HEK293 (cell line): ENCODE data around the gene CAMP.

Source experiments
- SCRT1 ChIP-seq: fragments of 450-650 bp; formaldehyde crosslinking; IDR thresholded peaks from 2 replicates; pipeline ENCODE4 v1.5.1; 2016; ENCODE audit warnings: missing biosample characterization, missing genetic modification characterization, borderline replicate concordance
- YY1 ChIP-seq: fragments of 450-650 bp; formaldehyde crosslinking; IDR thresholded peaks from 2 replicates; pipeline ENCODE4 v1.5.1; 2018; ENCODE audit warnings: missing biosample characterization, missing genetic modification characterization
- ZNF157 ChIP-seq: fragments of 450-650 bp; formaldehyde crosslinking; IDR thresholded peaks from 2 replicates; pipeline ENCODE4 v1.5.1; 2016; ENCODE audit warnings: missing biosample characterization, missing genetic modification characterization
- ZNF416 ChIP-seq: fragments of 450-650 bp; formaldehyde crosslinking; IDR thresholded peaks from 2 replicates; pipeline ENCODE4 v1.5.1; 2016; ENCODE audit warnings: missing biosample characterization, missing genetic modification characterization
- TF ChIP-seq, protein P1 (sequence below): fragments of 450-650 bp; formaldehyde crosslinking; IDR thresholded peaks from 2 replicates; pipeline ENCODE4 v1.5.1; 2016; ENCODE audit warnings: missing biosample characterization, missing genetic modification characterization
- TF ChIP-seq, protein P2 (sequence below): fragments of 450-650 bp; formaldehyde crosslinking; IDR thresholded peaks from 2 replicates; pipeline ENCODE4 v1.5.1; 2016; ENCODE audit warnings: missing biosample characterization, missing genetic modification characterization

DNA sequence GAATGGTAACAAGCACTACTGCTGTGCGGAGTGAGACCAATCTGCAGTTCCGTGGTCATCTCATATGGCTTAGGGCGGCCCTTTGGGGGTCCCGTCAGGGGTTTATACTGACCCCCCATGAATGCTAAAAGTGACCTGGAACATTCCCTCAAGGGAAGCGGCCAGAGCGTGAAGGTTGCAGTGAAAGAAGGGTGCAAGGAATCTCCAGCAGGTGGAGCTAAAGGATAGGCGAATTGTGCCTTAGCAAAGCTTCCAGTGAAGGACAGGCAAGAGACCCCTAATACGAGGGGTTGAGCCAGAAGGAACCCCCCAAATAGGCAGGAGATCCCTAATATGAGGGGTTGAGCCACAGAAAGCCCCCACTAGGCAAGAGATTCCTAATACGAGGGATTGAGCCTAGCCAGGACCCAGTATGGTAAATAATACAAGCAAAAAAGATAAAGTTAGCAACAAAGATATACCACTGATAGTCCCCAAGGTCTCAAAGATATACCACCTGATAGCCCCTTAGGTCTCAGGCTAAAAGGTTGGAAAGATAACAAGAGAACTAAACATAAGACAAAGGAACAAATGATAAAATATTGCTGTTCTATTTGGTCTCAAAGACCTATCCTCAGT is 50.4 kb downstream of the CAMP start:
- TF ChIP-seq YY1 (no peak), ZNF416 (no peak), SCRT1 (tag by site-specific recombination) (no peak), ZNF157 (tag by site-specific recombination) (no peak)
- TF ChIP-seq, protein P1, sequence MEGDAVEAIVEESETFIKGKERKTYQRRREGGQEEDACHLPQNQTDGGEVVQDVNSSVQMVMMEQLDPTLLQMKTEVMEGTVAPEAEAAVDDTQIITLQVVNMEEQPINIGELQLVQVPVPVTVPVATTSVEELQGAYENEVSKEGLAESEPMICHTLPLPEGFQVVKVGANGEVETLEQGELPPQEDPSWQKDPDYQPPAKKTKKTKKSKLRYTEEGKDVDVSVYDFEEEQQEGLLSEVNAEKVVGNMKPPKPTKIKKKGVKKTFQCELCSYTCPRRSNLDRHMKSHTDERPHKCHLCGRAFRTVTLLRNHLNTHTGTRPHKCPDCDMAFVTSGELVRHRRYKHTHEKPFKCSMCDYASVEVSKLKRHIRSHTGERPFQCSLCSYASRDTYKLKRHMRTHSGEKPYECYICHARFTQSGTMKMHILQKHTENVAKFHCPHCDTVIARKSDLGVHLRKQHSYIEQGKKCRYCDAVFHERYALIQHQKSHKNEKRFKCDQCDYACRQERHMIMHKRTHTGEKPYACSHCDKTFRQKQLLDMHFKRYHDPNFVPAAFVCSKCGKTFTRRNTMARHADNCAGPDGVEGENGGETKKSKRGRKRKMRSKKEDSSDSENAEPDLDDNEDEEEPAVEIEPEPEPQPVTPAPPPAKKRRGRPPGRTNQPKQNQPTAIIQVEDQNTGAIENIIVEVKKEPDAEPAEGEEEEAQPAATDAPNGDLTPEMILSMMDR = no peak
- TF ChIP-seq, protein P2, sequence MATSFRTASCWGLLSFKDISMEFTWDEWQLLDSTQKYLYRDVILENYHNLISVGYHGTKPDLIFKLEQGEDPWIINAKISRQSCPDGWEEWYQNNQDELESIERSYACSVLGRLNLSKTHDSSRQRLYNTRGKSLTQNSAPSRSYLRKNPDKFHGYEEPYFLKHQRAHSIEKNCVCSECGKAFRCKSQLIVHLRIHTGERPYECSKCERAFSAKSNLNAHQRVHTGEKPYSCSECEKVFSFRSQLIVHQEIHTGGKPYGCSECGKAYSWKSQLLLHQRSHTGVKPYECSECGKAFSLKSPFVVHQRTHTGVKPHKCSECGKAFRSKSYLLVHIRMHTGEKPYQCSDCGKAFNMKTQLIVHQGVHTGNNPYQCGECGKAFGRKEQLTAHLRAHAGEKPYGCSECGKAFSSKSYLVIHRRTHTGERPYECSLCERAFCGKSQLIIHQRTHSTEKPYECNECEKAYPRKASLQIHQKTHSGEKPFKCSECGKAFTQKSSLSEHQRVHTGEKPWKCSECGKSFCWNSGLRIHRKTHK (tag by site-specific recombination) = no peak
